B cell (primary cell): ENCODE data around the gene CYP2S1.

Experiments used
- EZH2 ChIP-seq: IDR thresholded peaks from 2 replicates; pipeline ENCODE4 v1.6.1; 2012; ENCODE audit warnings: borderline replicate concordance, low read depth, mild to moderate bottlenecking, moderate library complexity, low read length; ENCODE audit not compliant: insufficient read depth, poor library complexity, severe bottlenecking
- TF ChIP-seq, protein P1 (sequence below): fragments of 200-600 bp; IDR thresholded peaks from one replicate; pipeline ENCODE4 v1.8.0; 2022; ENCODE audit warnings: antibody characterized with exemption, mild to moderate bottlenecking

DNA sequence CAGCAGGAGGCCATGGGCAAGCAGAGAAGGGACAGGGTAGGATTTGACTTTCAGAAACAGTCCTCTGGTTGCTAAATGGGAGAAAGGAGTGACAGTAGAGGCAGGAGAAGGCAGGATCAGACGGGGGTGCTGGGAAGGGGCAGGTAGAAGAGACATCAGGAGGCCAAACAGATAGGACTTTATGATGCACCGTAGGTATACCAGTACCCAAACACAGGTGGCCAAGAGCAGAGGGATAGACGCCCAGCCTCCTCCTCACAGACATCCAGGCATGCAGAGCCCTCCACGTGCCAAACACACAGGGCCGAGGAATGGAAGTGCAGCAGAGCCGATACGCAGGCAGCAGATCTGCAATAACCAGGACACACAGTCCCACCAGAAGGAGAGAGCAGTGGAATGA lies 24.7 kb downstream of the CYP2S1 start:
- TF ChIP-seq, protein P1, sequence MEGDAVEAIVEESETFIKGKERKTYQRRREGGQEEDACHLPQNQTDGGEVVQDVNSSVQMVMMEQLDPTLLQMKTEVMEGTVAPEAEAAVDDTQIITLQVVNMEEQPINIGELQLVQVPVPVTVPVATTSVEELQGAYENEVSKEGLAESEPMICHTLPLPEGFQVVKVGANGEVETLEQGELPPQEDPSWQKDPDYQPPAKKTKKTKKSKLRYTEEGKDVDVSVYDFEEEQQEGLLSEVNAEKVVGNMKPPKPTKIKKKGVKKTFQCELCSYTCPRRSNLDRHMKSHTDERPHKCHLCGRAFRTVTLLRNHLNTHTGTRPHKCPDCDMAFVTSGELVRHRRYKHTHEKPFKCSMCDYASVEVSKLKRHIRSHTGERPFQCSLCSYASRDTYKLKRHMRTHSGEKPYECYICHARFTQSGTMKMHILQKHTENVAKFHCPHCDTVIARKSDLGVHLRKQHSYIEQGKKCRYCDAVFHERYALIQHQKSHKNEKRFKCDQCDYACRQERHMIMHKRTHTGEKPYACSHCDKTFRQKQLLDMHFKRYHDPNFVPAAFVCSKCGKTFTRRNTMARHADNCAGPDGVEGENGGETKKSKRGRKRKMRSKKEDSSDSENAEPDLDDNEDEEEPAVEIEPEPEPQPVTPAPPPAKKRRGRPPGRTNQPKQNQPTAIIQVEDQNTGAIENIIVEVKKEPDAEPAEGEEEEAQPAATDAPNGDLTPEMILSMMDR, result no peak
- TF ChIP-seq EZH2, result no peak
